Uterus (tissue), 4 donors: ENCODE results near the gene FMN1. TPM values are rescaled to one million over a fixed set of nuclear protein-coding genes. Genes with fewer than 3 reads are reported as not detected.

Source experiments
- DNase-seq, 2 donors: peaks; one replicate each; pipeline ENCODE4 v3.0.0-alpha.2; 2019 to 2020
- H3K27ac ChIP-seq, 2 donors: fragments of 200-600 bp; sonication (generic); 1 replicate in 1 of 2; 2 replicates in 1 of 2; pipeline ENCODE4 v1.5.1; 2016 to 2018
- H3K27me3 ChIP-seq, 2 donors: fragments of 200-600 bp; sonication (generic); one replicate each; pipeline ENCODE4 v1.5.1; 2018 to 2019; ENCODE audit warnings: control low read depth in 1 of 2
- H3K36me3 ChIP-seq, 2 donors: fragments of 200-600 bp; sonication (generic); one replicate each; pipeline ENCODE4 v1.5.1; 2019; ENCODE audit warnings: control low read depth in 1 of 2
- H3K4me1 ChIP-seq, 2 donors: fragments of 200-600 bp; sonication (generic); one replicate each; pipeline ENCODE4 v1.5.1; 2018 to 2019; ENCODE audit warnings: control low read depth in 1 of 2
- H3K4me3 ChIP-seq, 2 donors: fragments of 200-600 bp; sonication (generic); 1 replicate in 1 of 2; 2 replicates in 1 of 2; pipeline ENCODE4 v1.5.1; 2018 to 2019; ENCODE audit warnings: mild to moderate bottlenecking in 1 of 2
- H3K9me3 ChIP-seq, 2 donors: fragments of 200-600 bp; sonication (generic); one replicate each; pipeline ENCODE4 v1.5.1; 2019; ENCODE audit warnings: control low read depth in 1 of 2
- POLR2A ChIP-seq, 2 donors: fragments of 450-650 bp; IDR thresholded peaks; one replicate each; pipeline ENCODE4 v1.6.1; 2016; ENCODE audit warnings: antibody characterized with exemption in 2 of 2, mild to moderate bottlenecking in 1 of 2, moderate library complexity in 1 of 2
- intact Hi-C: fragments of 100-400 bp; cut with DNase I; formaldehyde crosslinking; loops from one replicate; pipeline ENCODE4 v1.15.1; 2023; ENCODE audit warnings: low total_unique reads
- total RNA-seq, 4 donors: library from RNA; depleted of rRNA in 3 of 4; stranded (reverse); fragments of >200 nt in 3 of 4; gene quantifications; one replicate each; pipeline versions ENCODE4 v1.1.0 to v1.2.4, GENCODE V29; 2014 to 2023
- TF ChIP-seq, protein P1 (sequence below), 4 experiments: fragments of 200-600 bp in 2 of 4; fragments of 450-650 bp in 2 of 4; sonication (generic) in 2 of 4; IDR thresholded peaks; one replicate each; pipeline ENCODE4 v1.5.1; 2016 to 2019; ENCODE audit warnings: antibody characterized with exemption in 4 of 4, mild to moderate bottlenecking in 2 of 4, moderate library complexity in 1 of 4
- donor health status: DM: yes; HTN: yes; CAD: no.

The FMN1 gene
- total RNA-seq, 4 donors from 2014 or later: 1.3 to 9.3 (median 5.0) TPM

DNA sequence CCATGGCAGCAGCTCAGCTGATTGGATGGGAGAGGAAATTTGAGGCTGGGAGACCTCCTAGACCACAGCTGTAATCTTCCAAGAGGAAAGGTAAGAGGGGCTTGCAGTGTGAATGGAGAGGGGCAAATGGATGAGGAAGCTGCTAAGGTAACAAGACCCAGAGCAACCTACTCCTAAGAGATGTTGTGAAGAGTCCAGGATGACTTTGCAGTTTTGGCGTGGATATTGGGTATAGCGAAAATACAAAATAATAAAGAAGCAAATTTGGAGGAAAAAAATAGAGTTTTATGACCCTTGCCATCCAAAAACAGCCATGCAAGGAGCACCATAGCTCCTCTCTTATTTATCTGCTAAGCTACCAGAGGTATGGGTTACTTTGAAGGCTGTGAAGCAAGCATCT, 290.1 kb downstream of the FMN1 start:
- H3K36me3 ChIP-seq: no peaks in the 10 kb centered on the region
- intact Hi-C loops: no loop called here
- no peak overlapping the region for H3K4me3 ChIP-seq
- TF ChIP-seq, protein P1, sequence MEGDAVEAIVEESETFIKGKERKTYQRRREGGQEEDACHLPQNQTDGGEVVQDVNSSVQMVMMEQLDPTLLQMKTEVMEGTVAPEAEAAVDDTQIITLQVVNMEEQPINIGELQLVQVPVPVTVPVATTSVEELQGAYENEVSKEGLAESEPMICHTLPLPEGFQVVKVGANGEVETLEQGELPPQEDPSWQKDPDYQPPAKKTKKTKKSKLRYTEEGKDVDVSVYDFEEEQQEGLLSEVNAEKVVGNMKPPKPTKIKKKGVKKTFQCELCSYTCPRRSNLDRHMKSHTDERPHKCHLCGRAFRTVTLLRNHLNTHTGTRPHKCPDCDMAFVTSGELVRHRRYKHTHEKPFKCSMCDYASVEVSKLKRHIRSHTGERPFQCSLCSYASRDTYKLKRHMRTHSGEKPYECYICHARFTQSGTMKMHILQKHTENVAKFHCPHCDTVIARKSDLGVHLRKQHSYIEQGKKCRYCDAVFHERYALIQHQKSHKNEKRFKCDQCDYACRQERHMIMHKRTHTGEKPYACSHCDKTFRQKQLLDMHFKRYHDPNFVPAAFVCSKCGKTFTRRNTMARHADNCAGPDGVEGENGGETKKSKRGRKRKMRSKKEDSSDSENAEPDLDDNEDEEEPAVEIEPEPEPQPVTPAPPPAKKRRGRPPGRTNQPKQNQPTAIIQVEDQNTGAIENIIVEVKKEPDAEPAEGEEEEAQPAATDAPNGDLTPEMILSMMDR (IDR thresholded peaks at IDR 0.05): no peak
- no peak for TF ChIP-seq POLR2A (IDR thresholded peaks at IDR 0.05)
- no peaks in the 10 kb centered on the region for H3K27me3 ChIP-seq
- no peaks in the 10 kb centered on the region for H3K9me3 ChIP-seq
- no peak for DNase-seq
- no peaks in the 10 kb centered on the region for H3K4me1 ChIP-seq
- no peak overlapping the region for H3K27ac ChIP-seq

DNA sequence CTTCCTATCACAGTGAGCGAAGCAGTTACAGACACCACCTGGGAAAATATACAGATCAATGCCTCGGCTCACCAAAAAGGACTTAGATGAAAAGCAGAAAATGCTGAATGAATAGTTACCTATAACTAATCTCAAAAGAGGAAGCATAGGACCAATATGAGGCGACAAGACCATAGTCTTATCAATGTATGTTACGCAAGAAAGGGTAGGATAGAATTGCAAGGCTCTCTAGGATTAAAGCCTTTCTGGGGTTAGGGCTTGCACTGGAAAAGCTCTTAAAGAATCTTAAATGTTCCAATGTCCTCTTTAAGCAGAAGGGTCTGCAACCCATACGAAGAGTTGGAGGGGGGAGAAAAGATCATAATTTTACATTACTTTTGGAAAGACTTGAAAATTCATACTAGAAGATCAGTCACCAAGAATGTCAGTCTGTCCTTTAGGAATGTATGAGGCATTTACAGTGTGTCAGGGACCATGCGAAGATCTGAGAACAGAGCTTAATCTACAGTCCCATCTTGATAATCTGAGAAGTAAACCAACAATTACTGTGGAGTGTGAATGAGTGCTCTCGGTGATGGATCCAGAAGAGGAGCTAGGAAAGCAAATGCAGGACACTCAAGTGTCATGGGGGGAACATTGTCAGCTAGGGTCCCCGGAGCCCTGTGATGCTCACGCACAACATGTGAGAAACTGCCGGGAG, 290.8 kb downstream of the FMN1 start:
- Histone ChIP-seq H3K4me3 (no peak overlapping the region), H3K9me3 (no peaks in the 10 kb centered on the region), H3K27ac (no peak overlapping the region), H3K36me3 (no peaks in the 10 kb centered on the region), H3K27me3 (no peaks in the 10 kb centered on the region), H3K4me1 (no peaks in the 10 kb centered on the region)
- no peak for DNase-seq
- TF ChIP-seq, protein P1 (IDR thresholded peaks at IDR 0.05): no peak
- TF ChIP-seq POLR2A (IDR thresholded peaks at IDR 0.05): no peak
- intact Hi-C loops: no loop called here

DNA sequence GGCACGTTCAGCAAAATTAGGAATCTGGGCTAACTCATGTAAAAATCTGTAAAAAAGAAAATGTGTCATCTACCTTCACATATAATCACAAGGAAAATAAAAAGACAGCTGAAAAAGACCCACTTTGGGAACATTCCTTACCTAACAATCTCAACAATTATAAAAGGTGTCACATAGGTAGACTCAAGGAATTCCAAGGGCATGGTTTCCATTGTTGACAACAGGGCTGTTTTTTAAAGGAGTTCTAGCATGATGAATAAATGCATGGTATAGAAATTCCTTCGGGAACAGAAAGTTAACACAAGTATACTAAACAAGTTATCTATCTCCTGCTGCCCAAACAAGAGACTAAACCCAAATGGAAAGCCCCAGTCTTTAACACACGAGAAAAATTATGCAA, 292.5 kb downstream of the FMN1 start:
- intact Hi-C loops: no loop called here
- Histone ChIP-seq H3K27ac (no peak overlapping the region), H3K4me3 (no peak overlapping the region), H3K9me3 (no peaks in the 10 kb centered on the region), H3K36me3 (no peaks in the 10 kb centered on the region), H3K27me3 (no peaks in the 10 kb centered on the region), H3K4me1 (no peaks in the 10 kb centered on the region)
- TF ChIP-seq, protein P1 (IDR thresholded peaks at IDR 0.05): no peak
- no peak for TF ChIP-seq POLR2A (IDR thresholded peaks at IDR 0.05)
- no peak for DNase-seq

DNA sequence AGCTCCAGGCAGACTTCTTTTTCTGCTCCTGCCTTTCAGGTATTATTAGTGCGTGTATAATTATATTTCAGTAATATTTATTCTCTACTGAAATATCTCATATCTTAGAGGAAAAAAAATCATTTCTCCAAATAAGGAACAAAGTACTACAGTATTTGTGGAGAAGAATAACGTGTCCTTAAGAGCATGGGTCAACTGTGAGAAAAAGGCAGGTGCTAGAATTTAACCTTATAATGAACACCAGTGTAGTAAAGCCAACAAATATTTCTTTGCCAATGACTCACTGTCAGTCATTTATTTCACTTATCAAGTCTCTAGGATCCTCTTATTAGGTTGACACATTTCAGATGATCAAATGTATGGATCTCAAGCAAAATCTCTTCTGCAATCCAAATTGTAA, 293.3 kb downstream of the FMN1 start:
- H3K36me3 ChIP-seq: no peaks in the 10 kb centered on the region
- no peak for DNase-seq
- no peak overlapping the region for H3K4me3 ChIP-seq
- TF ChIP-seq POLR2A (IDR thresholded peaks at IDR 0.05): no peak
- TF ChIP-seq, protein P1 (IDR thresholded peaks at IDR 0.05): no peak
- no peaks in the 10 kb centered on the region for H3K4me1 ChIP-seq
- H3K27me3 ChIP-seq: no peaks in the 10 kb centered on the region
- H3K27ac ChIP-seq: no peak overlapping the region
- intact Hi-C loops: no loop called here
- no peaks in the 10 kb centered on the region for H3K9me3 ChIP-seq

DNA sequence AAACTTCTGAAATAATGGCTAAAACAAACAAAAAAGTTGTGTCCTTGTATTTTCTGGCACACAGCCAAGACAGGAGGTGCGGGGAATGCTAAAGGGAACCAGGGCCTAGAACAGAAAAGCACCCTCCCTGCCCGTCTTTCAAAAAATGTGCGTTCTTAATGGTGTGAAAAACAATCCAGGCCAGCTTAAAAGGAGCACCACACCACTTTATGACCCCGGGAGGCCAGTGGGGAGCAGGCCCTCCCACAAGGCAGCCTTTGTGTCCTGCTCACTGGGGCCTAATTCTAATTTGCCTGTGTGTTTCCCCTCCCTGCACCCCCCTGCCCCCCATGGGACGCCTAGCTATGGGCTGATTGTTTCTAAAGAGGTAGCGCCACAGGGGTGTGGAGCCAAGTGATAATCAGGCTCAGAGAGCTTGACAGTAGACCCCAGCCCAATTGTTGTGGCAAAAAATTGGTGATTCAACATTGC, 295.4 kb downstream of the FMN1 start:
- Histone ChIP-seq H3K9me3 (no peaks in the 10 kb centered on the region), H3K4me3 (no peak overlapping the region), H3K27me3 (no peaks in the 10 kb centered on the region), H3K27ac (no peak overlapping the region), H3K36me3 (no peaks in the 10 kb centered on the region), H3K4me1 (no peaks in the 10 kb centered on the region)
- no peak for TF ChIP-seq POLR2A (IDR thresholded peaks at IDR 0.05)
- TF ChIP-seq, protein P1 (IDR thresholded peaks at IDR 0.05): no peak
- DNase-seq: no peak
- intact Hi-C loops: no loop called here
